ELF-1 (cell line): ENCODE results near the gene SMARCD1.

Experiments
- DNase-seq: peaks from one replicate; pipeline ENCODE4 v3.0.0-alpha.2; 2016; ENCODE audit warnings: low read depth, low spot score

The SMARCD1 gene

DNA sequence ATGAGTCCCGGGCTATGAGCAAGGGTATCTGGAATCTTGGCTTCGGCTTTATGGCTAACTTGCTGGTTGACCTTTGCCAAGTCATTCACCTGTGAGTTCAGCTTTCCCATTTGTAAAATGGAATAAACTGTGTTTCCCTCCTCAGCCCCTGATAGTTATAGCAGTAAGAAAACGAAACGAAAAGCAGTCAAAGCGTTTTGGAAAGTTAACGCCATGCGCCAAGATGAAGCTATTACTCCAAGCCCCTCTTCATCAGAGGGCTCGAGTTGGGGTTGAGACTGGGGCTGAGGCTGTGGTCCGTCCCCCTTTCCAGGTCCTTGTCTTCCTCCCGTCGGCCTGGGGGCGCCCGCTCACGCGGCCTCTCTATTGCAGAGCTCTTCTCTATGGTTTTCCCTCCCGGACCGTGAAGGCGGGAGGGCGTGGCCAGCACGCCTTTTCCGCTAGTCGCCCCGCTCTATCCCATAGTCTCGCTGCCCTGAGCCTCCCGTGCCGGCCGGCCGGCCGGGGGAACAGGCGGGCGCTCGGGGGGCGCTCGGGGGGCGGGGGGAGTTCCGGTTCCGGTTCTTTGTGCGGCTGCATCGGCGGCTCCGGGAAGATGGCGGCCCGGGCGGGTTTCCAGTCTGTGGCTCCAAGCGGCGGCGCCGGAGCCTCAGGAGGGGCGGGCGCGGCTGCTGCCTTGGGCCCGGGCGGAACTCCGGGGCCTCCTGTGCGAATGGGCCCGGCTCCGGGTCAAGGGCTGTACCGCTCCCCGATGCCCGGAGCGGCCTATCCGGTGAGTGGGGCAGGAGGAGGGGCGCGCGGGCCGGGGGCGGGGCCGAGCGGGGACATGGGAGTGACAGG is at the start of gene SMARCD1:
Gene SMARCD1, plus strand, starts transcription at position 568 of the 840 bp plus-strand sequence. Its CDS starts 28 bp downstream, at position 596.
- peak; percentile 96 for DNase-seq

DNA sequence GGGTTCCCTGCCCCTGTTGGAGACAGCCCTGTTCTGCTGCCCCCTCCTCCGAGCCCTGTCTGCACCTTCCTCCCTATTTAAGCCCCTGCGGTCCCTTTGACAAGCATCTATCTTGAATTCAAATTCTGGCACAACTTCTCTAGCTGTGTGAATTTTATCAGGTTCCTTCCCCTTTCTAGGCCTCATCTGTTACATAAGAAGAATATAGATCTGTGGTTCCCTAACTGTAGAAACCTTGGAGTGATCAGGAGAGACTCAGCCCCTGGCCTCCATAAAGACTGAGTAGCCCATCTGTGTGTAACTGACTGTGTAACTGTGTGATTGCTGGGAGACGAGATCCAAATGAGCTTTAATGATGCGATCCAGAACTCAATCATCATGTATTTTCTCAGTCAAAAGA is 46.8 kb upstream of the SMARCD1 start:
- DNase-seq: no peak

GRCh38 chr12:50039151-50039835 is 45.8 kb upstream of the SMARCD1 start:
- DNase-seq: peak; percentile 98

DNA sequence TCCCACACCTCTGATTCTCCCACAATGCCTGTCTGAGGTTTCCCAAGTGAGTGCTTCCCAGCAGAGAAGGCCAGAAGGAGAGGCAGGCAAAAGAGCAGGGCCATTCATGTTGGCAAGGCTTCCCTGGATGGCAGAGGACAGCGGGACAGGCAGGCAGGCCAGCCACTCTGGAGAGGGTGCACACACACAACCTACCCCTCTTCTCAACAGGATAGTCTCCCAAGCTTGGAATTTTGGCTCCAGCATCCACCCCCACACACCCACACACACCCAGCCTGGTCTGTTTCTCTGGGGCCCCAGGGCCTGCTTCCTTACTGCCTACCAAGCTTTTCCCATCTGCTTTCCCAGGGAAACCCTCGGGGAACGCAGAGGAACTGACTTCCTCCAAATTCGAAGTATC is 44.5 kb upstream of the SMARCD1 start:
- no peak for DNase-seq

GRCh38 chr12:50041062-50041860 is 43.9 kb upstream of the SMARCD1 start:
- DNase-seq: peak; percentile 33

DNA sequence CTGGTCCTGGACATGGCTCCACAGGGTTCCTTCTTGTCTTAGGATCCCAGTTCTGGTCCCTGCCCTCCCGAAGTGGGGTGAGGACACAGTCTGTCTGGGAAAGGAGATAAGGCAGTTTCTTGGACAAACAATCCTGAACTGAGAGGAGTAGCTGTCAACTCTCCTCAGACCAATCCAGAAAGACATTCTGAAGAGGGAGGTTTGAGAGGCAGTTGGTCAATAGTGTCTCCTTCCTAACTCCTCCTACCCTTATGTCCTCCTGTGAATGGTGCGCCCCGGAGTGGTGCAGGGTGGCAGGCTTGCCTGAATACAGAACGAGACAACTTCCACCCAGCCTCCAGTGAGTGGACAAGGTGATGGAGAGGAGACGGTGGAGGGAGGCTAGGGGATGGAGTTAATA is 43.2 kb upstream of the SMARCD1 start:
- no peak for DNase-seq

GRCh38 chr12:50042693-50043092 is 42.4 kb upstream of the SMARCD1 start:
- no peak for DNase-seq

GRCh38 chr12:50043308-50043707 is 41.8 kb upstream of the SMARCD1 start:
- DNase-seq: no peak

DNA sequence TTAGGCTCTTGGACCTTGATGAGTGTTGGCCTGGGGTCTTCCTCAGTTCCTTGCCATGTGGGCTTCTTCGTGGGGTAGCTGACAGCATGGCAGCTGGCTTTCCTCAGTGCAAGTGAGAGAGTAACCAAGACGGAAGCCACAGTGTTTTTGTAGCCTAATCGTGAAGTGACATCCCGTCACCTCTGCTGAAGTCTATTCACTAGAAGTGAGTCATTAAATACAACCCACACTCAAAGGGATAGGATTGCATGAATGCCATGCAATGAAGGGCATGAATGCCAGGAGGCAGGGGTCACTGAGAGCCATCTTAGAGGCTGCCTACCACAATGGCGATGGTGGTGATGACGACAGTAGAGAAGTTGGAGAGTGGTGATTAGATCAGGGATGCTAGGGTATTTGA is 41.3 kb upstream of the SMARCD1 start:
- no peak for DNase-seq

- DNase-seq: no peak
Observed at GRCh38 chr12:50047693-50048250, 37.4 kb upstream of the SMARCD1 start.

DNA sequence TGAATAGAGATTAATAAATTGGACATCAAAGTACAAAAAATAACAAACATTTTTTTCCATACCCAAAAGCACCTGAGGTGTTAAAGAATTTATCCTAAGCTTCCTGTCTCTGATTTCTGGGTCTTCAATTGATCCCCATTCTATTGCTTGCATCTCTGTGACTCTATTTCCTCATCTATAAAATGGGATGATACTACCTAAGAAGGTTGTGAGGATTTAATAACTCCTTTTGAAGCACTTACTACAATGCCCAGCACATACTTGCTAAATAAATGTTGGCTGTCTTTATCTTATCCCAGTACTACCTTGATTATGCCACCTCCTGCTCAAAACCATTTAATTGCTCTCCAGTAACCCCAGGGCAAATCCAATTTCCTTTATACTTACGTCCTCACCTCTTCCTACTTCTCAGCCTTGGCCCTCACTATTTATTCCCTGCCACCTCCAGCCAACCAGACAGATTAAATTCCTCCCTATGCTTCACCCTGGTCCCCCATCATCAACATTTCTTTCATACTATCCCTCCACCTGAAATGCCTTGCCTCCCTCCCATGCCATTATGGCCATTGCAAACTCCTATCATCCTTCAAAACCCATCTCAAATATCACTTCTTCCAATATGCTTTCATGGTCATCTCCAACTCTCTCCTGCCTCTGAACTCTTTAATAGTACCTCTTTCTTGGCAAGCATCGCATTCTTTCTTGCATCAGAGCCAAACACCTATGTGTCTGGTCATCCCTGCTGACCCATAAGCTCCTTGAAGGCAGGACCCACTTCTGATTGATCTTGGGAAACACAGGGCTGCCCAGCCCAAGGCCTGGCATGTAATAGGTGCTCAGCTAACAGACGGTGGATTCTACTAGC is 35.7 kb upstream of the SMARCD1 start:
- DNase-seq: no peak

DNA sequence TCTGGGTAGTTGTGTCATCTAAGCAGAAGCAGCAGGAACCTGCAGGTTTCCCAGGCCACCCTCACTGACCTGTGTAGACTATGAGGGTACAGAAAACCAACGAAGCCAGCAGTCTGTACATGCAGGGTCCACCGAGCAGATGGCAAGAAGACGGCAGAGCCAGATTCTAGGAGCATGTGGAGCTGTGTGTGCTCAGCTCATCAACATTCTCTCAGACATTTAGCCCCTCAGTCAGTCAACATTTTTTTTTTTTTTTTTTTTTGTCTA is 35.1 kb upstream of the SMARCD1 start:
- no peak for DNase-seq

DNA sequence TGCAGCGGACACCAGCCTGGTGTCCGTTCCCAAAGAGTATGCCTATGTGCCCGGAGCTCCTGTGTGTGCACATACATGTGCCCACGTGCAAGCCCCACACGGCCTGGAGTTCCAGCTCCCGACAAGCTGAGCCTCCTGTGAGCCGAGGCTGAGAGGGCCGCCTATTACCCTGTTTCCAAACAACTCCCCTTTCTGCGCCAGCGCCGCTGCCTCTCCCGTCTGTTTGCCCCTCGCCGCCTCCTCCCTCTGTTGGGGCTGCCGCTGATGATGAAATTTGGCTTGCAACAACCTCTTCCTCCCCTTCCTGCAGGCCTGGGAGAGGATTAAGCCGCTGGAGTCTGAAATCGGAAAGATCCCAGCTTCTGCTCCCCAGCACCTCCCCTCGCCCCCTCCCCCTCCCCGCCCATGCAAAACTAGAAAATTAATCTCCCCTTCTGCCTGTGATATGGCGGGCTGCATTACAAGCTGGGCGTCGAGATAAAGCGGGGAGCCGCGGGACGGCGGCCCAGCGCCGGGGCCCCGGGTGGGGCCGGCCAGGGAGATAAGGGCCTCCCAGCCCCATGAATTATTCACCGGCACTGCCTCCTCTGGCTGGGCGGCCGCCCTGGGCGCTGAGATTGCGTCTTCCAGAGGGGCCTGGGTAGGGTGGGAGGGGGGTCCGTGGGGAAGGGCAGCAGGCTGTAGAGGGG is 34.6 kb upstream of the SMARCD1 start:
- peak; percentile 70 for DNase-seq

GRCh38 chr12:50051101-50051806 is 33.9 kb upstream of the SMARCD1 start:
- DNase-seq: peak; percentile 94

GRCh38 chr12:50052544-50052943 is 32.6 kb upstream of the SMARCD1 start:
- DNase-seq: no peak

GRCh38 chr12:50052964-50053363 is 32.2 kb upstream of the SMARCD1 start:
- no peak for DNase-seq

DNA sequence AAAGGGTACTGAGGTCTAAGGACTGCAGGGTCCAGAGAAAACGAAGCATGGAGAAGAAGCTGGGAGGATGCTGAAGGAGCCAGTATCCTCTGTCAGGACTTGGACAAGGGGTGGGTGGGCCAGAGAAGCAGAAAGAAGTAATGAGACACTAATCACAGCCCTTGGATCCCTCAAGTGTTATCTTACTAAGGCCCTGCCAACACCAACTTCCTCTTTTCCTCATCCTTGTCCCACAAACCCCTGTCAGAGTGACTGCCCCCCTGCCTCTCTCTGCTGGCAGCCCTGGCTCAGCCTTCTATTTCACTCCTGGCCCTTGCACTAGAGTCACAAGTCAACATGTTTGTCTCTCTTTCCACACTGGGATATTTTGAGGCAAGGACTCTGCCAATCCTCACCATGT is 31.6 kb upstream of the SMARCD1 start:
- DNase-seq: no peak

GRCh38 chr12:50055831-50056638 is 29.1 kb upstream of the SMARCD1 start:
- peak; percentile 87 for DNase-seq

DNA sequence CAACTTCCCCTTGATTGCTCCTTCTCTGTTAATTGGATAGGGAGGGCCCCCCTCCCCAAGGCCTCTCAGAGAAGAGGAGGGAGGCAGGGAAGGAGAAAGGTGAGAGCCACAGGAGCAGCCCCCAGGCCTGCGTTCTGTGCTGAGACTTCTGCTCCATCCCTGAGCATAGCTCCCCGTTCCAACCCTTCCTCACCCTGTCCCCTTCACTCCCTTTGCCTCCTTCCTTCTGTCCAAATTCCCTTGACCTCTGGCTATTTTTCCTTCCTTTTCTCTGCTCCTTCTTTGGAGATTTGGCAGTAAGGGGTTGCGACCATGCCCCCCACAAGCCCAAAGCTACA is 28.5 kb upstream of the SMARCD1 start:
- DNase-seq: no peak
